Stomach (tissue), 9 donors: ENCODE measurements around the gene UAP1L1. TPM values are rescaled to one million over a fixed set of nuclear protein-coding genes. Genes with fewer than 3 reads are reported as not detected.
A peak's percentile ranks its signal among the peaks of the same experiment; 100 is the strongest.

ENCODE experiments used
- DNase-seq, 2 donors: peaks; one replicate each; pipeline versions ENCODE4 v3.0.0 to v3.0.0-alpha.2; 2013 to 2019
- H3K27ac ChIP-seq, 5 donors: fragments of 200-600 bp in 4 of 5; sonication (generic) in 4 of 5; one replicate each; pipeline ENCODE4 v1.5.1; 2013 to 2019; ENCODE audit warnings: mild to moderate bottlenecking in 1 of 5, moderate library complexity in 1 of 5
- H3K27me3 ChIP-seq, 3 donors: fragments of 200-600 bp; sonication (generic); one replicate each; pipeline ENCODE4 v1.5.1; 2017 to 2019; ENCODE audit warnings: mixed run types in 1 of 3
- H3K36me3 ChIP-seq, 4 donors: fragments of 200-600 bp; sonication (generic); 1 replicate in 3 of 4; 2 replicates in 1 of 4; pipeline ENCODE4 v1.5.1; 2016 to 2019
- H3K4me1 ChIP-seq, 4 donors: fragments of 200-600 bp; sonication (generic); one replicate each; pipeline ENCODE4 v1.5.1; 2016 to 2019
- H3K4me3 ChIP-seq, 4 donors: fragments of 200-600 bp; sonication (generic) in 3 of 4; one replicate each; pipeline ENCODE4 v1.5.1; 2016 to 2019; ENCODE audit warnings: mild to moderate bottlenecking in 1 of 4
- H3K9me3 ChIP-seq, 4 donors: fragments of 200-600 bp; sonication (generic); one replicate each; pipeline ENCODE4 v1.5.1; 2016 to 2019
- CTCF ChIP-seq, 7 experiments: fragments of 450-650 bp in 4 of 7; fragments of 200-600 bp in 3 of 7; sonication (generic) in 3 of 7; IDR thresholded peaks; one replicate each; pipeline ENCODE4 v1.5.1; 2016 to 2019; ENCODE audit warnings: antibody characterized with exemption in 7 of 7, control low read depth in 2 of 7, mild to moderate bottlenecking in 1 of 7
- EP300 ChIP-seq: sonication (generic); formaldehyde crosslinking; IDR thresholded peaks from one replicate; pipeline ENCODE4 v1.6.1; 2017; ENCODE audit warnings: antibody characterized with exemption
- POLR2A ChIP-seq, 4 donors: fragments of 450-650 bp; IDR thresholded peaks; one replicate each; pipeline ENCODE4 v1.6.1; 2016; ENCODE audit warnings: antibody characterized with exemption in 4 of 4, control low read depth in 2 of 4, mild to moderate bottlenecking in 1 of 4, moderate library complexity in 1 of 4
- POLR2AphosphoS5 ChIP-seq, 3 donors: sonication (generic); formaldehyde crosslinking; IDR thresholded peaks; one replicate each; pipeline ENCODE4 v1.6.1; 2016; ENCODE audit warnings: antibody characterized with exemption in 3 of 3
- WGBS, 5 donors: extraction: QIAGEN DNeasy Blood & Tissue Kit in 3 of 5; methylation state at CpG; one replicate each; pipeline versions ENCODE4 v1.1.5 to v1.1.7; 2013 to 2018; 5-methylcytosine and 5-hydroxymethylcytosine counted together
- intact Hi-C: fragments of 100-400 bp; cut with DNase I; formaldehyde crosslinking; loops from one replicate; pipeline ENCODE4 v1.15.1; 2023; ENCODE audit warnings: low total_unique reads
- polyA plus RNA-seq, 3 donors: library from polyadenylated mRNA; stranded (reverse); fragments of 200-250 nt; gene quantifications; one replicate each; pipeline ENCODE4 v1.2.3, GENCODE V29; 2013
- total RNA-seq, 5 donors: library from RNA; depleted of rRNA; stranded (reverse); fragments of >200 nt; gene quantifications; one replicate each; pipeline versions ENCODE4 v1.1.0 to v1.2.3, GENCODE V29; 2014 to 2016
- donor health status: healthy with polysubstance abuse.
- donor health status: Bipolar disorder and iron deficiency.
- donor health status: healthy.

Gene UAP1L1
- total and polyA plus RNA-seq, 8 donors, result 4.1 to 95.6 (median 6.8) TPM

GRCh38 chr9:137076636-137077009 is 694 bp upstream of the UAP1L1 start:
- Histone ChIP-seq H3K27me3 (peaks cover 0 to 31% (median 0%) of the 10 kb centered on the region in 3 donors), H3K4me3 (peak overlapping the region; percentile 55 to 85 (median 70)), H3K36me3 (peaks cover 15 to 32% (median 30%) of the 10 kb centered on the region in 4 donors), H3K27ac (peak overlapping the region; percentile 22 to 75 (median 67)), H3K9me3 (no peaks in the 10 kb centered on the region), H3K4me1 (peaks cover 18 to 36% (median 33%) of the 10 kb centered on the region in 4 donors)
- TF ChIP-seq CTCF (IDR thresholded peaks at IDR 0.05) (no peak), EP300 (no peak), POLR2A (IDR thresholded peaks at IDR 0.05) (no peak), POLR2AphosphoS5 (IDR thresholded peaks at IDR 0.05) (no peak)
- intact Hi-C loops, result no loop called here
- WGBS, 5 donors, result 70 to 78% (median 73%) methylated on average over 14 to 15 of the region's 15 CpGs
- no peak for DNase-seq

- intact Hi-C loops, result no loop called here
- Histone ChIP-seq H3K4me1 (peaks cover 18 to 41% (median 35%) of the 10 kb centered on the region in 4 donors), H3K36me3 (peaks cover 15 to 46% (median 44%) of the 10 kb centered on the region in 4 donors), H3K27me3 (peaks cover 0 to 31% (median 0%) of the 10 kb centered on the region in 3 donors), H3K9me3 (no peaks in the 10 kb centered on the region), H3K27ac (peak overlapping the region; percentile 53 to 75 (median 67)), H3K4me3 (peak overlapping the region; percentile 55 to 85 (median 70))
- WGBS, 5 donors, result 8 to 30% (median 9%) methylated on average over 31 to 76 of the region's 76 CpGs
- TF ChIP-seq CTCF (IDR thresholded peaks at IDR 0.05), result no peak
- TF ChIP-seq POLR2A (IDR thresholded peaks at IDR 0.05), result no peak
- TF ChIP-seq EP300, result no peak
- TF ChIP-seq POLR2AphosphoS5 (IDR thresholded peaks at IDR 0.05), result no peak
- peak in 1 of 2 donors; percentile 75 for DNase-seq
Observed at GRCh38 chr9:137077758-137078693, 709 bp downstream of the UAP1L1 start.

GRCh38 chr9:137078701-137079400 is 1.5 kb downstream of the UAP1L1 start:
- WGBS, 5 donors, result 45 to 66% (median 60%) methylated on average over 22 to 51 of the region's 51 CpGs
- peak in 1 of 2 donors; percentile 49 for DNase-seq
- Histone ChIP-seq H3K4me1 (peaks cover 18 to 45% (median 41%) of the 10 kb centered on the region in 4 donors), H3K4me3 (peak overlapping the region; percentile 55 to 85 (median 70)), H3K36me3 (peaks cover 15 to 49% (median 47%) of the 10 kb centered on the region in 4 donors), H3K9me3 (no peaks in the 10 kb centered on the region), H3K27ac (peak overlapping the region in 2 of 5 donors; percentile 53 to 69), H3K27me3 (peaks cover 0 to 31% (median 0%) of the 10 kb centered on the region in 3 donors)
- TF ChIP-seq CTCF (IDR thresholded peaks at IDR 0.05) (no peak), POLR2A (IDR thresholded peaks at IDR 0.05) (no peak), EP300 (no peak), POLR2AphosphoS5 (IDR thresholded peaks at IDR 0.05) (no peak)
- intact Hi-C loops, result no loop called here

- Histone ChIP-seq H3K4me1 (peaks cover 18 to 47% (median 43%) of the 10 kb centered on the region in 4 donors), H3K9me3 (no peaks in the 10 kb centered on the region), H3K4me3 (no peak overlapping the region), H3K27ac (no peak overlapping the region), H3K36me3 (peaks cover 15 to 49% (median 47%) of the 10 kb centered on the region in 4 donors), H3K27me3 (peaks cover 0 to 31% (median 0%) of the 10 kb centered on the region in 3 donors)
- WGBS, 5 donors, result 73 to 85% (median 84%) methylated on average over 2 to 13 of the region's 13 CpGs
- no peak for DNase-seq
- TF ChIP-seq EP300 (no peak), POLR2A (IDR thresholded peaks at IDR 0.05) (no peak), POLR2AphosphoS5 (IDR thresholded peaks at IDR 0.05) (no peak), CTCF (IDR thresholded peaks at IDR 0.05) (no peak)
- intact Hi-C loops, result no loop called here
Observed at GRCh38 chr9:137079401-137079787, 2.1 kb downstream of the UAP1L1 start.
